Vagina (tissue), 2 donors: ENCODE measurements around the gene HUNK. TPM values are rescaled to one million over a fixed set of nuclear protein-coding genes. Genes with fewer than 3 reads are reported as not detected.

Source experiments
- DNase-seq, 2 donors: peaks; one replicate each; pipeline ENCODE4 v3.0.0-alpha.2; 2017; ENCODE audit errors: extremely low spot score in 2 of 2
- H3K27ac ChIP-seq: fragments of 200-600 bp; sonication (generic); one replicate; pipeline ENCODE4 v1.5.1; 2019
- H3K27me3 ChIP-seq: fragments of 200-600 bp; sonication (generic); one replicate; pipeline ENCODE4 v1.5.1; 2019
- H3K36me3 ChIP-seq, 2 donors: fragments of 200-600 bp; sonication (generic); one replicate each; pipeline ENCODE4 v1.5.1; 2017 to 2019
- H3K4me1 ChIP-seq: fragments of 200-600 bp; sonication (generic); one replicate; pipeline ENCODE4 v1.5.1; 2019
- H3K4me3 ChIP-seq, 2 donors: fragments of 200-600 bp; sonication (generic); 1 replicate in 1 of 2; 2 replicates in 1 of 2; pipeline ENCODE4 v1.5.1; 2016 to 2019
- H3K9me3 ChIP-seq: fragments of 200-600 bp; sonication (generic); one replicate; pipeline ENCODE4 v1.5.1; 2019
- CTCF ChIP-seq, 3 experiments: fragments of 450-650 bp in 2 of 3; fragments of 200-600 bp in 1 of 3; sonication (generic) in 1 of 3; IDR thresholded peaks; one replicate each; pipeline ENCODE4 v1.5.1; 2017 to 2019; ENCODE audit warnings: antibody characterized with exemption in 3 of 3, mild to moderate bottlenecking in 2 of 3, moderate library complexity in 2 of 3
- POLR2A ChIP-seq, 2 donors: fragments of 450-650 bp; IDR thresholded peaks; one replicate each; pipeline ENCODE4 v1.6.1; 2017; ENCODE audit warnings: antibody characterized with exemption in 2 of 2, mild to moderate bottlenecking in 2 of 2, moderate library complexity in 2 of 2
- POLR2AphosphoS5 ChIP-seq, 2 donors: sonication (generic); formaldehyde crosslinking; IDR thresholded peaks; one replicate each; pipeline ENCODE4 v1.9.0; 2017; ENCODE audit warnings: antibody characterized with exemption in 2 of 2, mild to moderate bottlenecking in 2 of 2, low read depth in 1 of 2; ENCODE audit not compliant: insufficient read depth in 1 of 2
- intact Hi-C: fragments of 100-400 bp; cut with DNase I; formaldehyde crosslinking; loops from one replicate; pipeline ENCODE4 v1.15.1; 2023
- total RNA-seq: library from RNA; depleted of rRNA; stranded (reverse); fragments of >200 nt; gene quantifications from one replicate; pipeline ENCODE4 v1.2.3, GENCODE V29; 2016

HUNK gene
- total RNA-seq, 1 donor from 2014 or later: 0.74 TPM

GRCh38 chr21:31948676-31949075 lies 75.9 kb downstream of the HUNK start:
- intact Hi-C loops: no loop called here
- TF ChIP-seq CTCF (IDR thresholded peaks at IDR 0.05): no peak
- no peak for TF ChIP-seq POLR2A (IDR thresholded peaks at IDR 0.05)
- no peak for TF ChIP-seq POLR2AphosphoS5 (IDR thresholded peaks at IDR 0.05; ENCODE audit: insufficient read depth in 1 of 2, low read depth in 1 of 2)
- H3K4me1 ChIP-seq: peaks cover 7% of the 10 kb centered on the region

GRCh38 chr21:31952828-31953227 lies 80.0 kb downstream of the HUNK start:
- Histone ChIP-seq H3K4me1 (no peaks in the 10 kb centered on the region), H3K27me3 (no peaks in the 10 kb centered on the region), H3K4me3 (no peak overlapping the region), H3K36me3 (no peaks in the 10 kb centered on the region), H3K27ac (no peak overlapping the region), H3K9me3 (no peaks in the 10 kb centered on the region)
- TF ChIP-seq POLR2A (IDR thresholded peaks at IDR 0.05): no peak
- TF ChIP-seq CTCF (IDR thresholded peaks at IDR 0.05): no peak
- no peak for TF ChIP-seq POLR2AphosphoS5 (IDR thresholded peaks at IDR 0.05; ENCODE audit: insufficient read depth in 1 of 2, low read depth in 1 of 2)
- intact Hi-C loops: no loop called here
- no peak for DNase-seq

More at GRCh38 chr21:31948676-31949075, 75.9 kb downstream of the HUNK start:
- Histone ChIP-seq H3K9me3 (no peaks in the 10 kb centered on the region), H3K27ac (no peak overlapping the region), H3K36me3 (no peaks in the 10 kb centered on the region), H3K27me3 (no peaks in the 10 kb centered on the region), H3K4me3 (no peak overlapping the region)
- no peak for DNase-seq

GRCh38 chr21:31957631-31958030 lies 84.8 kb downstream of the HUNK start:
- TF ChIP-seq POLR2AphosphoS5 (IDR thresholded peaks at IDR 0.05; ENCODE audit: insufficient read depth in 1 of 2, low read depth in 1 of 2) (no peak), POLR2A (IDR thresholded peaks at IDR 0.05) (no peak), CTCF (IDR thresholded peaks at IDR 0.05) (no peak)
- no peaks in the 10 kb centered on the region for H3K9me3 ChIP-seq
- intact Hi-C loops: no loop called here
- H3K36me3 ChIP-seq: no peaks in the 10 kb centered on the region
- H3K4me3 ChIP-seq: no peak overlapping the region
- H3K4me1 ChIP-seq: no peaks in the 10 kb centered on the region
- H3K27me3 ChIP-seq: no peaks in the 10 kb centered on the region
- no peak overlapping the region for H3K27ac ChIP-seq
- no peak for DNase-seq

- Histone ChIP-seq H3K27me3 (no peaks in the 10 kb centered on the region), H3K27ac (no peak overlapping the region), H3K9me3 (no peaks in the 10 kb centered on the region), H3K4me3 (no peak overlapping the region), H3K36me3 (no peaks in the 10 kb centered on the region), H3K4me1 (no peaks in the 10 kb centered on the region)
- DNase-seq: no peak
- intact Hi-C loops: no loop called here
- TF ChIP-seq POLR2A (IDR thresholded peaks at IDR 0.05): no peak
- TF ChIP-seq POLR2AphosphoS5 (IDR thresholded peaks at IDR 0.05; ENCODE audit: insufficient read depth in 1 of 2, low read depth in 1 of 2): no peak
- TF ChIP-seq CTCF (IDR thresholded peaks at IDR 0.05): no peak
Observed at GRCh38 chr21:31959881-31960280, 87.1 kb downstream of the HUNK start.

- no peaks in the 10 kb centered on the region for H3K27me3 ChIP-seq
- H3K9me3 ChIP-seq: no peaks in the 10 kb centered on the region
- TF ChIP-seq POLR2AphosphoS5 (IDR thresholded peaks at IDR 0.05; ENCODE audit: insufficient read depth in 1 of 2, low read depth in 1 of 2) (no peak), POLR2A (IDR thresholded peaks at IDR 0.05) (no peak), CTCF (IDR thresholded peaks at IDR 0.05) (no peak)
- H3K4me1 ChIP-seq: no peaks in the 10 kb centered on the region
- no peak overlapping the region for H3K4me3 ChIP-seq
- intact Hi-C loops: no loop called here
- no peak overlapping the region for H3K27ac ChIP-seq
- no peaks in the 10 kb centered on the region for H3K36me3 ChIP-seq
- DNase-seq: no peak
Observed at GRCh38 chr21:31961027-31961426, 88.2 kb downstream of the HUNK start.
